ENCODE results near the gene TTC39A.

- TF ChIP-seq, protein P1, sequence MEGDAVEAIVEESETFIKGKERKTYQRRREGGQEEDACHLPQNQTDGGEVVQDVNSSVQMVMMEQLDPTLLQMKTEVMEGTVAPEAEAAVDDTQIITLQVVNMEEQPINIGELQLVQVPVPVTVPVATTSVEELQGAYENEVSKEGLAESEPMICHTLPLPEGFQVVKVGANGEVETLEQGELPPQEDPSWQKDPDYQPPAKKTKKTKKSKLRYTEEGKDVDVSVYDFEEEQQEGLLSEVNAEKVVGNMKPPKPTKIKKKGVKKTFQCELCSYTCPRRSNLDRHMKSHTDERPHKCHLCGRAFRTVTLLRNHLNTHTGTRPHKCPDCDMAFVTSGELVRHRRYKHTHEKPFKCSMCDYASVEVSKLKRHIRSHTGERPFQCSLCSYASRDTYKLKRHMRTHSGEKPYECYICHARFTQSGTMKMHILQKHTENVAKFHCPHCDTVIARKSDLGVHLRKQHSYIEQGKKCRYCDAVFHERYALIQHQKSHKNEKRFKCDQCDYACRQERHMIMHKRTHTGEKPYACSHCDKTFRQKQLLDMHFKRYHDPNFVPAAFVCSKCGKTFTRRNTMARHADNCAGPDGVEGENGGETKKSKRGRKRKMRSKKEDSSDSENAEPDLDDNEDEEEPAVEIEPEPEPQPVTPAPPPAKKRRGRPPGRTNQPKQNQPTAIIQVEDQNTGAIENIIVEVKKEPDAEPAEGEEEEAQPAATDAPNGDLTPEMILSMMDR (IDR thresholded peaks at IDR 0.05): no peak
- no peak for TF ChIP-seq POLR2A (IDR thresholded peaks at IDR 0.05)
Measured at GRCh38 chr1:51317798-51318197, 12.6 kb downstream of the TTC39A start.
